Osteoblast (primary cell): ENCODE data around the gene CFAP74. TPM values are rescaled to one million over a fixed set of nuclear protein-coding genes. Genes with fewer than 3 reads are reported as not detected.

Source experiments
- DNase-seq: peaks from one replicate; pipeline ENCODE4 v3.0.0; 2011; ENCODE audit warnings: low spot score, mixed read lengths; ENCODE audit not compliant: insufficient read length; ENCODE audit errors: missing footprints
- H2AFZ ChIP-seq: 2 replicates; pipeline ENCODE4 v1.6.0; 2011; ENCODE audit warnings: mild to moderate bottlenecking, low read length
- H3K27ac ChIP-seq: 2 replicates; pipeline ENCODE4 v1.5.1; 2011; ENCODE audit warnings: mild to moderate bottlenecking, low read depth, low read length, moderate library complexity
- H3K27me3 ChIP-seq: 2 replicates; pipeline ENCODE4 v1.6.0; 2012; ENCODE audit warnings: mild to moderate bottlenecking, control low read depth, inconsistent platforms, low read length, moderate library complexity; ENCODE audit not compliant: insufficient read depth
- H3K36me3 ChIP-seq: 2 replicates; pipeline ENCODE4 v1.5.1; 2011; ENCODE audit warnings: mild to moderate bottlenecking, low read length, control low read depth, moderate library complexity; ENCODE audit not compliant: insufficient read depth
- H3K4me1 ChIP-seq: 2 replicates; pipeline ENCODE4 v1.5.1; 2011; ENCODE audit warnings: mild to moderate bottlenecking, low read length, control low read depth, moderate library complexity; ENCODE audit not compliant: insufficient read depth
- H3K4me2 ChIP-seq: 2 replicates; pipeline ENCODE4 v1.6.0; 2011; ENCODE audit warnings: mild to moderate bottlenecking, low read length; ENCODE audit not compliant: insufficient read depth
- H3K4me3 ChIP-seq: fragments of 200-600 bp; sonication (generic); 3 replicates; pipeline ENCODE4 v1.5.1; 2012; ENCODE audit warnings: mild to moderate bottlenecking, low read length, inconsistent platforms; ENCODE audit not compliant: insufficient read depth
- H3K79me2 ChIP-seq: 2 replicates; pipeline ENCODE4 v1.6.0; 2012; ENCODE audit warnings: mild to moderate bottlenecking, low read length, control low read depth, inconsistent platforms; ENCODE audit not compliant: insufficient read depth
- H3K9me3 ChIP-seq: 2 replicates; pipeline ENCODE4 v1.5.1; 2011; ENCODE audit warnings: low read depth, low read length, control low read depth
- H4K20me1 ChIP-seq: 2 replicates; pipeline ENCODE4 v1.6.0; 2012; ENCODE audit warnings: mild to moderate bottlenecking, low read length, control low read depth; ENCODE audit not compliant: insufficient read depth
- CTCF ChIP-seq: IDR thresholded peaks from 2 replicates; pipeline ENCODE4 v1.5.1; 2011; ENCODE audit warnings: mild to moderate bottlenecking, low read depth, low read length, moderate library complexity; ENCODE audit errors: extremely low read depth
- total RNA-seq: library from RNA; depleted of rRNA; stranded (reverse); fragments of >200 nt; gene quantifications from 2 replicates; pipeline ENCODE4 v1.2.3, GENCODE V29; 2012

Gene CFAP74
- total RNA-seq, 1 donor: not detected

GRCh38 chr1:2042830-2043773, 39.5 kb upstream of the CFAP74 start:
- no peaks in the 10 kb centered on the region for H3K4me1 ChIP-seq
- H3K27ac ChIP-seq: no peak overlapping the region
- no peaks in the 10 kb centered on the region for H4K20me1 ChIP-seq
- no peak overlapping the region for H3K4me2 ChIP-seq
- H2AFZ ChIP-seq: no peak overlapping the region
- TF ChIP-seq CTCF: no peak
- no peaks in the 10 kb centered on the region for H3K79me2 ChIP-seq
- DNase-seq: no peak
- no peaks in the 10 kb centered on the region for H3K9me3 ChIP-seq
- H3K4me3 ChIP-seq: no peak overlapping the region
- no peaks in the 10 kb centered on the region for H3K36me3 ChIP-seq
- H3K27me3 ChIP-seq: peaks cover 9% of the 10 kb centered on the region

GRCh38 chr1:2041887-2042286, 38.3 kb upstream of the CFAP74 start:
- no peak for DNase-seq
- Histone ChIP-seq H3K79me2 (no peaks in the 10 kb centered on the region), H2AFZ (no peak overlapping the region), H3K27ac (no peak overlapping the region), H3K27me3 (peaks cover 7% of the 10 kb centered on the region), H3K4me2 (no peak overlapping the region), H3K4me3 (no peak overlapping the region), H4K20me1 (no peaks in the 10 kb centered on the region), H3K9me3 (no peaks in the 10 kb centered on the region), H3K4me1 (no peaks in the 10 kb centered on the region), H3K36me3 (no peaks in the 10 kb centered on the region)
- no peak for TF ChIP-seq CTCF

GRCh38 chr1:2041305-2041704, 37.7 kb upstream of the CFAP74 start:
- Histone ChIP-seq H3K4me3 (no peak overlapping the region), H3K27ac (no peak overlapping the region), H2AFZ (no peak overlapping the region), H3K4me2 (no peak overlapping the region), H3K79me2 (no peaks in the 10 kb centered on the region), H3K9me3 (no peaks in the 10 kb centered on the region), H3K36me3 (no peaks in the 10 kb centered on the region), H4K20me1 (no peaks in the 10 kb centered on the region), H3K4me1 (no peaks in the 10 kb centered on the region), H3K27me3 (peaks cover 7% of the 10 kb centered on the region)
- no peak for DNase-seq
- no peak for TF ChIP-seq CTCF

- DNase-seq: no peak
- H3K9me3 ChIP-seq: no peaks in the 10 kb centered on the region
- no peak overlapping the region for H3K4me2 ChIP-seq
- H3K79me2 ChIP-seq: no peaks in the 10 kb centered on the region
- H3K4me3 ChIP-seq: no peak overlapping the region
- H3K36me3 ChIP-seq: no peaks in the 10 kb centered on the region
- peaks cover 4% of the 10 kb centered on the region for H3K27me3 ChIP-seq
- no peak overlapping the region for H2AFZ ChIP-seq
- no peak overlapping the region for H3K27ac ChIP-seq
- TF ChIP-seq CTCF: no peak
- no peaks in the 10 kb centered on the region for H3K4me1 ChIP-seq
- no peaks in the 10 kb centered on the region for H4K20me1 ChIP-seq
Measured at GRCh38 chr1:2039251-2039650, 35.7 kb upstream of the CFAP74 start.
